Stimulated activated CD8-positive, alpha-beta memory T cell treated with anti-CD3 and anti-CD28 coated beads, Interleukin-15, amount 100 ng/mL, for 24 hours (primary cell): Measurements from ENCODE around the gene EEF2KMT.

Experiments
- DNase-seq: peaks from one replicate; pipeline ENCODE4 v3.0.0-alpha.2; 2020; ENCODE audit warnings: low read depth

Gene EEF2KMT

GRCh38 chr16:5041600-5042133 is 55.9 kb downstream of the EEF2KMT start:
- DNase-seq, result no peak

- DNase-seq, result no peak
Observed at GRCh38 chr16:5040451-5040850, 57.1 kb downstream of the EEF2KMT start.

- DNase-seq, result no peak
Observed at GRCh38 chr16:5036228-5037156, 61.1 kb downstream of the EEF2KMT start.

- no peak for DNase-seq
Observed at GRCh38 chr16:5035909-5036227, 61.7 kb downstream of the EEF2KMT start.
